ENCODE data around the gene SLF1. TPM values are rescaled to one million over a fixed set of nuclear protein-coding genes. Genes with fewer than 3 reads are reported as not detected.

Gene SLF1
- polyA plus RNA-seq, 1 of the 3 experiments (the other 2 are of a cell fraction), result 5.5 TPM

- POLR2A ChIA-PET, result no interaction called here
- H3F3A ChIP-seq (replicated peaks; ENCODE audit: insufficient read depth), result no peaks in the 10 kb centered on the region
These were observed 43.3 kb upstream of the SLF1 start for GRCh38 chr5:94575196-94575595.

DNA sequence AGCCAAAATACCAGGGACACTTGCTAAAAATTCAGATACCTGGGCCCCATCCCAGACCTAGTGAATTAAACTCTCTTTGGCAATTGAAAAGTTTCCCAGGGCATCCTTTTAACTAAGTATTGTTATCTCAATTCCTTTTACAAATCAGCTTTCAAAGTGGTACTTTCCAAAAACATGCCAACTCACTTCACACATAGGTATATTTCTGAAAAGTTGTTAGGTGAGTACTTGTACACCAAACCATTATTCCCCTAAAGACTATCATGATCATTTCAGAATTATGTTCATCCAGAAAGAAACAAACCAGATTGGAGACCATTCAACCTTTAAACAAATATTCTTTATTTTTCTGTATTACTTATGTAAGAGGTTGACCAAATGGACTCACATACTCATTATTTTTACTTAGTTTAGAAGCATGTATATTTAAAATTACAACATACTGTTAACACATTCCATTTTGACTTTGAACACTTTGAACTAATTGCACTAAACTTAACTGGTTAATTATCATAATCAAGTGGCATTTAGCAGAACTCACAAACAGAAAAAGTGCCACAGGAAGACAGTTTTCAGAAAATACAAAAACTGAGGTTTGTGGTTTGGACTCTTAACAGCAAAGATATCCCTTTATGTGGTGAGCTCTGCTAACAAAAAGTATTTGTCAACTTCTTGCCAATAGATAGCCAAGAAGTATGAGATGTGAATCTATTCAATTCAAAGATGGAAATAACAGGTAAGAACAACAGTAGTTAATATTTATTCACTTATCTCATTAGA is 40.8 kb upstream of the SLF1 start:
- Histone ChIP-seq H3F3A (replicated peaks; ENCODE audit: insufficient read depth) (no peaks in the 10 kb centered on the region), H3K79me2 (ENCODE audit: insufficient read depth) (no peaks in the 10 kb centered on the region), H2AFZ (ENCODE audit: low read depth) (no peak overlapping the region), H3K9me2 (no peaks in the 10 kb centered on the region), H3K4me2 (no peak overlapping the region), H3K36me3 (replicated peaks in 1 of 2; ENCODE audit: control insufficient read depth in 1 of 2, insufficient read depth in 2 of 2, low read length in 1 of 2) (no peaks in the 10 kb centered on the region), H3K9ac (no peak overlapping the region), H3K27me3 (ENCODE audit: insufficient read depth) (no peaks in the 10 kb centered on the region), H4K20me1 (ENCODE audit: insufficient read depth) (no peaks in the 10 kb centered on the region), H3K9me3 (no peaks in the 10 kb centered on the region), H3K4me3 (ENCODE audit: low read depth in 2 of 2, low read length in 1 of 2) (no peak overlapping the region), H3K4me1 (ENCODE audit: control insufficient read depth in 1 of 2, insufficient read depth in 2 of 2, low read depth in 1 of 2, low read length in 1 of 2) (peaks cover 0 to 2% of the 10 kb centered on the region in 2 experiments; a peak in 2 of 4 replicates), H3K27ac (ENCODE audit: low read depth in 2 of 2, low read length in 1 of 2) (no peak overlapping the region)
- CTCF ChIA-PET, result no interaction called here
- POLR2A ChIA-PET, result no interaction called here
- no peak for DNase-seq
- TF ChIP-seq FOSL2 (IDR thresholded peaks at IDR 0.05; ENCODE audit: borderline replicate concordance, low read depth) (no peak), NFIC (IDR thresholded peaks at IDR 0.05; ENCODE audit: borderline replicate concordance) (no peak), GABPA (IDR thresholded peaks at IDR 0.05; ENCODE audit: low read depth) (no peak), FOXM1 (IDR thresholded peaks at IDR 0.05; ENCODE audit: low read depth) (no peak), MXI1 (IDR thresholded peaks at IDR 0.05; ENCODE audit: low read depth, low read length) (no peak), TCF12 (IDR thresholded peaks at IDR 0.05) (no peak), ELF1 (IDR thresholded peaks at IDR 0.05) (no peak), PBX3 (IDR thresholded peaks at IDR 0.05) (no peak)
- TF ChIP-seq, protein P1, sequence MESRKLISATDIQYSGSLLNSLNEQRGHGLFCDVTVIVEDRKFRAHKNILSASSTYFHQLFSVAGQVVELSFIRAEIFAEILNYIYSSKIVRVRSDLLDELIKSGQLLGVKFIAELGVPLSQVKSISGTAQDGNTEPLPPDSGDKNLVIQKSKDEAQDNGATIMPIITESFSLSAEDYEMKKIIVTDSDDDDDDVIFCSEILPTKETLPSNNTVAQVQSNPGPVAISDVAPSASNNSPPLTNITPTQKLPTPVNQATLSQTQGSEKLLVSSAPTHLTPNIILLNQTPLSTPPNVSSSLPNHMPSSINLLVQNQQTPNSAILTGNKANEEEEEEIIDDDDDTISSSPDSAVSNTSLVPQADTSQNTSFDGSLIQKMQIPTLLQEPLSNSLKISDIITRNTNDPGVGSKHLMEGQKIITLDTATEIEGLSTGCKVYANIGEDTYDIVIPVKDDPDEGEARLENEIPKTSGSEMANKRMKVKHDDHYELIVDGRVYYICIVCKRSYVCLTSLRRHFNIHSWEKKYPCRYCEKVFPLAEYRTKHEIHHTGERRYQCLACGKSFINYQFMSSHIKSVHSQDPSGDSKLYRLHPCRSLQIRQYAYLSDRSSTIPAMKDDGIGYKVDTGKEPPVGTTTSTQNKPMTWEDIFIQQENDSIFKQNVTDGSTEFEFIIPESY (IDR thresholded peaks at IDR 0.05; ENCODE audit: borderline replicate concordance, low read depth), result no peak

More at GRCh38 chr5:94575196-94575595, 43.3 kb upstream of the SLF1 start:
- DNase-seq, result peak; percentile 6
- no peaks in the 10 kb centered on the region for H3K27me3 ChIP-seq (ENCODE audit: insufficient read depth)
- no peak overlapping the region for H3K9ac ChIP-seq
- no peaks in the 10 kb centered on the region for H3K79me2 ChIP-seq (ENCODE audit: insufficient read depth)
- no peak for TF ChIP-seq SMC3 (IDR thresholded peaks at IDR 0.05; ENCODE audit: low read depth, low read length)
- no peak for TF ChIP-seq MEF2A (IDR thresholded peaks at IDR 0.05; ENCODE audit: borderline replicate concordance, low read depth)
- no peak for TF ChIP-seq ELF1 (IDR thresholded peaks at IDR 0.05)
- TF ChIP-seq EZH2phosphoT487 (IDR thresholded peaks at IDR 0.05; ENCODE audit: borderline replicate concordance, low read depth), result no peak
- no peak for TF ChIP-seq YY1 (IDR thresholded peaks at IDR 0.05; ENCODE audit: low read depth)
- H3K4me1 ChIP-seq (ENCODE audit: control insufficient read depth in 1 of 2, insufficient read depth in 2 of 2, low read depth in 1 of 2, low read length in 1 of 2), result peaks cover 0 to 2% of the 10 kb centered on the region in 2 experiments; a peak in 1 of 4 replicates
- H3K36me3 ChIP-seq (replicated peaks in 1 of 2; ENCODE audit: control insufficient read depth in 1 of 2, insufficient read depth in 2 of 2, low read length in 1 of 2), result no peaks in the 10 kb centered on the region
- H3K4me3 ChIP-seq (ENCODE audit: low read depth in 2 of 2, low read length in 1 of 2), result no peak overlapping the region
- CTCF ChIA-PET, result interaction anchor here (1.1 kb wide), 1 partner anchor 12 kb away, joined by 3 read pairs; no protein-coding TSS in a partner anchor
- H3K4me2 ChIP-seq, result no peak overlapping the region
- H2AFZ ChIP-seq (ENCODE audit: low read depth), result no peak overlapping the region
- WGBS (ENCODE audit: low lambda C conversion rate), result 81% methylated on average over 4 of the region's 4 CpGs
- H4K20me1 ChIP-seq (ENCODE audit: insufficient read depth), result no peaks in the 10 kb centered on the region
- H3K9me3 ChIP-seq, result no peaks in the 10 kb centered on the region
- peak overlapping the region in 1 of 2 experiments; percentile 34; a peak in 1 of 4 replicates for H3K27ac ChIP-seq (ENCODE audit: low read depth in 2 of 2, low read length in 1 of 2)
- H3K9me2 ChIP-seq, result no peaks in the 10 kb centered on the region

Measured in SK-N-SH (cell line).